NCI-H187 treated with DMSO at 0.1 percent for 48 hours (cell line): ENCODE results near the gene MRPL36.
"Not testable (repeated sequence)": the region's sequence is repeated elsewhere in the genome, so short reads cannot be mapped to it uniquely, and the experiment has no call there.

ENCODE experiments used
- DNase-seq: peaks from one replicate; lab custom pipeline; 2025; lab: John Stamatoyannopoulos, UW

MRPL36 gene

DNA sequence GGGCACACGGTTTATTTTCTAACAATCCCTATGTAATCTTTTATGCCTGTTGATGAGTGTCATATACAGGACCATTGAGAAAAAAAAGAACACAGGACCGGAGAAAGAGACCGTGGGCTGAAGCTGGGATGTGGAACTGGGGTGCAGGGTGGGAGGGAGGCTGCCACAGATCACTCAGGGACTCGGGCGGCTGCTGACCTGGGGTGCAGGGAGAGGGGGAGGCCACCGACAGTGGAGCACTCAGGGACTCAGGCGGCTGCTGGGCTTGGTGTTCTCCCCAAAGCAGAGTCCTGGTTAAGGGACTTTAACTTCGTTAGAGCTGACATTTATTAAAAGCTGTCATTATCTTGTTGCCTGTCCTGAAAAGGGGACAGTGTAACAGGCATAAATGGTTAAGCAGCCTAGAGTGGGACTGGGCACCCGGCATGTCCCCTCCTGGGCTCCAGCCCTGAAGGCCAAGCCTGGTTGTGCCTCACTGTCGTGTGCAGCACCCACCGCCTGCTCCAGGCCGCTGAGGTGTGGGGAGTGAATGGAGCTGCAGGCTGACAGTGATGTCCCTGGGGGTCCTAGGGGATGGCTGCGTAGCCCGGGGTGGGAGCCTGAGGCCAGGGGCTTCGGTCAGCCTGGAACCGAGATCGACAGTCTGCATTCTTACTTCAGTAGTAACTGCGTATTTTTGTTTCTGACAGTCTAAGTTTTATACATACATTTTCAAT lies 15.6 kb upstream of the MRPL36 start:
- no peak for DNase-seq

GRCh38 chr5:1814183-1815020 lies 14.8 kb upstream of the MRPL36 start:
- no peak for DNase-seq

GRCh38 chr5:1810581-1811101 lies 11.0 kb upstream of the MRPL36 start:
- no peak for DNase-seq

GRCh38 chr5:1809416-1810035 lies 9.9 kb upstream of the MRPL36 start:
- no peak for DNase-seq

GRCh38 chr5:1808439-1808838 lies 8.8 kb upstream of the MRPL36 start:
- no peak for DNase-seq

DNA sequence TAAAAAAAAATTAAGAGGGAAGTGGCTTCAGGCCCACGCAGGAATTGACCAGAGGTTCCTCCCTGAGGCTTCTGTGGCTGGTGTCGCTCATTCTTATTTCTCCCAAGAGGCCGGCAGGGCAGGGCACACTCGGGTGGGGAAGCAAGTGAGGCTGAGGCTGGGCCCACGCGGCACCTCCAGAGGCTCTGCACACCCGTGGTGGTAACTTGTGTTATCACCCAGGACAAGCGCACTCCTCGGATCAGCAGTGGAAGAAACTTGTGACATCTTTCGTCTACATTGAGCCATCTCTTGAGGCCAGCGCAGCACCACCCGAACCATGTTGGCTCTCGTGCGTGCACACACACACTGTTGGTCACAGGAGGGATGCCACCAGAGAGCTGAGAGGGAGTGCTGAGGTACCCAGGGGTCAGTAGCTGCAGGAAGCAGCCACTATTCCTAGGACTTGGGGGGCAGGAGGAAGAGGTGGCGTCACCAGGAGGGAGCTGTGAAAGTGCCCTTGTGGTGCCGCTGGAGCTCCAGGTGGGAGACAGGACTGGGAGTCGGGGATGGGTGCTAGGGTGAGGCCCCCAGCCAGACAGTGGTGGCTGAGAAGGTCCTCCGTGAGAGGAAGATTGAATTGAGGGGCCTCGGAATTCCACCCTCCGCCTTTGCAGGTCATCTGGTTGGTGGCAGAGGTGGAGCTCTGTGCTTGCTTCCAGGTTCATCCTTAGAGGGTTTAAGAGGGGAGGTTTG lies 8.0 kb upstream of the MRPL36 start:
- DNase-seq = no peak

- no peak for DNase-seq
Measured at GRCh38 chr5:1806974-1807373, 7.3 kb upstream of the MRPL36 start.

- DNase-seq = no peak
Measured at GRCh38 chr5:1806199-1806598, 6.6 kb upstream of the MRPL36 start.

GRCh38 chr5:1805736-1806135 lies 6.1 kb upstream of the MRPL36 start:
- DNase-seq = no peak

DNA sequence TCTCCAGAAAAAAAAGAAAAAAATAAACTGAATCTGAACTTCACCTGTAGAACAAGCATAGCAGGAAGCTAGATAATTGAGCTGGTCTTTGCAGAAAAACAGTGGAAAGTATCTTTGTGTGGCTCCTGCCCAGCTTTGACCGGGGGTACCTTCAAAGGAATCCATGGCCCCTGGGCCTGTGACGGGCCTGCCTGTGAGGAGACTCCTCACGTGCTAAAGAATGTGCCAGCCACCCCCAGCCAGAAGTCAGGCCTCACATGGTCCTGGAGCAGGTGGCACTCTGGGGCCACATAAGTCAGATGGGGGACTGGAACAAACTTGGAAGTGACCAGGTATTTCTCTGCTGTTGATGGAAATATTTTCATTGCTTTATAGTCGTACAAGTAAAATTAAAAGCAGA lies 5.7 kb upstream of the MRPL36 start:
- no peak for DNase-seq

GRCh38 chr5:1804001-1804690 lies 4.5 kb upstream of the MRPL36 start:
- DNase-seq = no peak

- DNase-seq = no peak
Measured at GRCh38 chr5:1803192-1803591, 3.6 kb upstream of the MRPL36 start.

- no peak for DNase-seq
Measured at GRCh38 chr5:1801967-1802295, 2.3 kb upstream of the MRPL36 start.

- DNase-seq = no peak
Measured at GRCh38 chr5:1801222-1801966, 1.8 kb upstream of the MRPL36 start, which contains the start of gene NDUFS6. NDUFS6 (plus strand) TSS chr5:1801407; CDS start chr5:1801418, 11 bp downstream.

DNA sequence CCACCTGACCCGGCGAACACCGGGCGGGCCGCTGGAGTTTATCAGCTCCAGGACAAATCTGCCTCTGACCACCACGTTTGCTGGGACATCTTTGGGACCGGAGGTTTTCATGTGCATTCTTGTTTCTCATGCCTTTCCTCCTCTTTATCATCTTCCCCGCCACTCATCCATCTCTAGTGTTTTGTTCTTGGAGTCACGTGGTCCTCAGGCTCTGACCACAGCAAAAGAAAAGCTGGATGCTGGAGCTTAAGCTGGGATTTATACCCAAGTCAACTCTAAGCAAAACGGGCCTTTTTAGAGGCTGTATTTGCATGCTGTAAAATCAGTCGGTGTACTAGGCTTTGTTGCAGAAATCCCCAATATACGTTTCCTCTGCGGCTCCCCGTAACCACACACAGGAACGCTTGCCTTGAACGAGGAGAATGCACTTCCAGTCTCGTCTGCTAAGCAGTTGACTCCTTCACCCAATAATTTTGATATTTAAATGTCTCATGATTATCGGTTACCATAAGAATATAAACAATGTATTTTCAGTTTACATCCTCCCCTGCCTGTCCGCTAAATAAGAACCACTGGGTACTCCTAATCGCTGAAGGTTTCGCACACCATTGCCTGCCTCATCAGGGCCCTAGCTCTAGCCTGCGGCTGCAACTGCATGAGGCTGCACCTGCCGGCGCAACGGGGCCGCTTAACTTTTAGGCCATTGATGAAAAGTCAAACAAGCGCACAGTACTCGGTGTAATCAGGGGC lies 1.0 kb upstream of the MRPL36 start:
- DNase-seq = no peak

- no peak for DNase-seq
Measured at GRCh38 chr5:1799110-1799601, 481 bp downstream of the MRPL36 start.

DNA sequence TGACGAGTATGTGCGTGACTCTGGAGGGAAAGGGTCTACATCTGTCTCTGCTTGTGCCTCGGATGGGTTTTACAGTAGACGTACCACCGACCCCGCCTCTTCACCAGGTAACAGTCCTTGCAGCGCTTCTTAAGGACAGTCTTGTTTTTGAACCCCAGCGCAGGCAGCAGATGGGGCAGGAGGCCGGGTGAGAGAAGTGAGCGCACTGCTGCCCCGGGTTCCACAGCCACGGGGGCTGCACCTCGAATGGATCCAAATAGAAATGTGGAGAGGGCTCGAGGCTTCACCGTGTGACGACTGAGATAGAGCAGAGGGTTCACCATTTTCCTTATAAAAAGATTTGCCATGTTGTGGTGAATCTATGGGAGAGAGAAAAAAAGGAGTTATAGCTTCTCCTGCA lies 1.0 kb downstream of the MRPL36 start:
- DNase-seq = not testable (repeated sequence)

GRCh38 chr5:1797855-1798254 lies 1.8 kb downstream of the MRPL36 start:
- no peak for DNase-seq

GRCh38 chr5:1797103-1797800 lies 2.4 kb downstream of the MRPL36 start:
- no peak for DNase-seq
